NCI-H510A (cell line): Measurements from ENCODE around the gene ARVCF.

Experiments
- DNase-seq: peaks from one replicate; lab custom pipeline; 2025; lab: John Stamatoyannopoulos, UW

Gene ARVCF

DNA sequence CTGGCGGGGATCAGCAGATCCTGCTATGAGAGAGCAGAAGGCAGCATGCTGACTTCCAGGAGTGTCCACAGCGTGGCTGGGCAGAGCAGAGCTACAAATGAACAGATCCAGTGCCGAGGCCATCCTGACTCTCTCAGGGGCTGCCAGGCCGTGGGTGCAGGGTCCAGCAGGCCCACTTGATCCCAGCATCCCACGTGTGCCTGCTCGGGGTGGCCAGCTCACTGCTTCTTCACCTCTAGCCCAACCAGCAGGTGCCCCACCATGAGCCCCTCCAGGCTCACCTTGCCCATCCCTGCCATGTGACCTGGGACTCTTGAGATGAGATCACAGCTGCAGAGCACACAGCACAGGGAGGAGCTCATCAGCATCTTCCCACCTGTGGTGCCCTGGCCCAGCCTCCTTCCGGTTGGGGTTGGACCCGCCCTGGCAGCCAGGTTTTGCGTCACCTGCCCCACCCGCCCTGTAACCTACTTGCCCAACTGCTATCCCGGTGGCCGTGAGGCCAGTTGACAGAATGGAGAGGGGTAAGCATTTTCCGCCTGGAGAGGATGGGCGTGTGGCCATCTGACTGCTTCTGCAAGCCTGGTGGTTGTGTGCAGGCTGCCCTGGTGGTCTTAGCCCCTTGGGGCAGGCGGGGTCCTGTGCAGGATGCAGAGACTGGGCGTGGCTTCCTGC, 15.2 kb upstream of the ARVCF start:
- peak; percentile 73 for DNase-seq

DNA sequence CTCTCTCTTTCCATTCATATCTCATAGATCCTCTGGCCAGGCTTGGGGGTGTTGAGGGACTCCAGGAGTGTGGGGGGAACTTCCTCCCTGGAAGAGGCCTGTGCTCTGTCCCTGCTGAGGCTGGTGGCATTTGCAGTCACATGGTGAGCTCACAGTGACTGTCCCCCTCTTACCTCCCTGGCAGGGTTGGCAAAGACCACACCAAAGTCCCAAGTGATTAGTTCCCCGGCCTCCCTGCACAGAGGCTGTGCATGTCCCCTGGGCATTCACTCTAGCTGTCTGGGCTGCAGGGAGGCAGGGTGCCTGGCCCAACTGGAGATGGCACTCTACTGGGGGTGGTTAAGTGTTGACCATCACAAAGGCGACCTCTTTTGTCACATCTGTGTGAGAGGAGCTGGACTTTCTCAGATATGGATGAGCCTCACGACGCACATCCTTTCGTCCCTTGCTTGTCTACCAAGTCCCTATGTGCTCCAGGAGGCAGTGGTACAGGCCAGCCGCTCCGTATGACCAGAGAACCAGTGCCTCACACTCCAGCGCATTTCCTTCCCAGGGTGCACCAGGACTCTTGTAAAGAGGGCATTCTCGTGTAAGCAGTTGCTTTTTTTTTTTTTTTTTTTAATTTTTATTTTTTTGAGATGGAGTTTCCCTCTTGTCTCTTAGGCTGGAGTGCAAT, 13.1 kb upstream of the ARVCF start:
- DNase-seq: no peak

DNA sequence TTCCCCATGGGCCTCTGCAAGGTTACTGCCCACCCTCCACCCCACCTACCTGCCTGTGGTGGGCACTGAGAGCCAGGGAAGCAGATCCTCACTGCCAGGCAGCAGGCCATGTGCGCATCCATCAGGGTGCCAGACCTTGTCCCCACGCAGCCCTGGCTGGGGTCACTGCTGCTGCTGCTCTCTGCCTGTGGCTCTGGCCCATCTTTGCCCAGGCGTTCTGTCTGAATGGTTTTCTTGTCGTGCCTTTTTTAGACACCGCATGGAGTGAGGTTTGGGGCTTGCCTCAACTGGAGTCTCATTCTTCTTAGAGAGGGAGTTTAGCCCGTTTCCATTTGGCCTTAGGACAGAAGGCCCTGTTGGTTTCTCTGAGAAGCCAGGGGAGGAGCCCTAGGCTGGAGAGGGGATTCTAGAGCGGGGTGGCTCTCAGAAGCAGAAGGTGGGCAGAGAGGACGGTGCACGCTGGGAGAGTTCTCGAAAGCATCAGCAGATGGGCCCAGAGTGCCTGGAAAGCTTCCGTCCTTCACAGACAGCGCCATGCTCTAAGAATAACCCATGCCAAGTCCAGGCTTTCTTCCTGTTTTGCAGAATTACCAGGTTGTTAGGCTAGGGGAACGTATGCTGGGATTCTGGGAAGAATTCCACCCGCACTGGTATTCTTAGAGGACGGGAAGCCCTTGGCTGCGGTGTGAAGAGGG, 12.4 kb upstream of the ARVCF start:
- no peak for DNase-seq

DNA sequence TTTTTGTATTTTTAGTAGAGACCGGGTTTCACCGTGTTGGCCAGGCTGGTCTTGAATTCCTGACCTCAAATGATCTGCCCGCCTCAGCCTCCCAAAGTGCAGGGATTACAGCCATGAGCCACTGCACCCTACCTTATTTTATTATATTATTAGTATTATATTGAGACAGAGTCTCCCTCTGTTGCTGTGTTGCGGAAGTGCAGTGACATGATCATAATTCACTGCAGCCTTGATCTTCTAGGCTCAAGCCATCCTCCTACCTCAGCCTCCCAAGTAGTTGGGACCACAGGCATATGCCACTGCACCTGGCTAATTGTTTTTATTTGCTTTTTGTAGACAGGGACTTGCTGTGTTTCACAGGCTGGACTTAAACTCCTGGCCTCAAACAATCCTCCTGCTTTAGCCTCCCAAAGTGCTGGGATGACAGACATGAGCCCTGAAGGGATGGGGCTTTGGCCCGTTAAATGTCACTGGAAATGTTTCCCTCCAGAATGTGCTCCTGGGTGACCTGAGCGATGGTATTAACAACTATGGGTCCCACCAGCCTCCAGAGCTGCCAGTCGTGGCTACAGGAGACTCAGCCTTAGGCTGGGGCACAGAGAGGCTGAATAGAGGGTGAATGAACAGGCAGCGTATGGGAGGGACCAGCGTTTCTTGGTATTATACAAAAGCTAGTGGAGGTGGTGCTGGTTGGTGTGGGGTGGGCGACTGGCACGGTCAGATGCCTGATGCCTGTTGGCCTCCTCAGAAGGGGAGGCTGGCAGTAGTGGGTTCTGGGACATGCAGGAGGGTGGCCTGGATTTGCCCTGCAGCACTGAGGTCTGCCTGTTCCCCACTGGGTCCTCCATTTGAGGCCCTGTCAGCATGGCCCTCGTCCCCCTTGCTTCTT, 11.6 kb upstream of the ARVCF start:
- no peak for DNase-seq

DNA sequence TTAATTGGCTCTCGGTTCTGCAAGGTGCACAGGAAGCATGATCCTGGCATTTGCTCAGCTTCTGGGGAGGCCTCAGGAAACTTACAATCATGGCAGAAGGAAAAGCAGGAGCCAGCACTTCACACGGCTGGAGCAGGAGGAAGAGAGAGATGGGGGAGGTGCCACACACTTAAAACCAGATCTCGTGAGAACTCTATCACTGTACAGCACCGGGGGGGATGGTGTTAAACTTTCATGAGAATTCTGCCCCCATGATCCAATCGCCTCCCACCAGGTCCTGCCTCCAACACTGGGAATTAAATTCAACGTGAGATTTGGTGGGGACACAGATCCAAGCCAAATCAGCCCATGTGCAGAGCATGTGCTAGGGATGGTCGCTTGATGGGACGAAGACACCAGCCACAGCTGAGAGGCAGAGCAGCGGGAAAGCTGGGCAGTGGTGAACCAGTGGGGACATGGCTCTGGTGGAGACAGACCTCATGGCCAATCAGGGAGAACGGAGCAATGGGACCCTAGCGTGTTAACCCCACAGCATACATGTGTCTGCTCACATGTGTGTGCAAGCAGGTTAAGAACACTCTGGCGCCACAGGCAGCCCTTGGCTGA, 10.5 kb upstream of the ARVCF start:
- no peak for DNase-seq

DNA sequence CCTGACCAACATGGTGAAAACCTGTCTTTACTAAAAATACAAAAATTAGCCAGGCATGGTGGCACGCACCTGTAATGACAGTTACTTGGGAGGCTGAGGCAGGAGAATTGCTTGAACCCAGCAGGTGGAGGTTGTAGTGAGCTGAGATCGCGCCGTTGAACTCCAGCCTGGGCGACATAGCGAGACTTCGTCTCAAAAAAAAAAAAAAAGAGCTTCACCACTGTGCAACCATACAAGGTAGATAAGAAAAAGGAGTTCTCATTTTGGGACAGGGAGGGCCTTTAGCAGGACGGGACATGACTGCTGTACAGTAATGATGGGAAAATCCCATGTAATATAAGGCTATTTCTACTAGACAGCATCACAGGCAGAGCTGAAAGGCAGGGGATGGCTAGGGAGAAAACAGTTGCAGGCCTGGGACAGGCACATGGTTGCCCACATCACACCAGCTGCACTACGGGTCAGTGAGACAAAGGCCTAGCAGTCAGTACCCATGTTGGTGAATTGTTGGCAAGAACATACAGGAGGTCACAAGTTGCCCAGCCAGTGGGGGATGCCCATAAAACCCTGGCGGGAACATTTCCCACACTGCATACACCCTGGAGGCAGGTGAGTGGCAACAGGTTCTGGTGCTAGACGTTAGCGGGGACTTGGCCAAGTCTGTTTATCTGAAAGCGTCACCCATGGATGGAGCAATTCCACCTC, 9.7 kb upstream of the ARVCF start:
- no peak for DNase-seq

DNA sequence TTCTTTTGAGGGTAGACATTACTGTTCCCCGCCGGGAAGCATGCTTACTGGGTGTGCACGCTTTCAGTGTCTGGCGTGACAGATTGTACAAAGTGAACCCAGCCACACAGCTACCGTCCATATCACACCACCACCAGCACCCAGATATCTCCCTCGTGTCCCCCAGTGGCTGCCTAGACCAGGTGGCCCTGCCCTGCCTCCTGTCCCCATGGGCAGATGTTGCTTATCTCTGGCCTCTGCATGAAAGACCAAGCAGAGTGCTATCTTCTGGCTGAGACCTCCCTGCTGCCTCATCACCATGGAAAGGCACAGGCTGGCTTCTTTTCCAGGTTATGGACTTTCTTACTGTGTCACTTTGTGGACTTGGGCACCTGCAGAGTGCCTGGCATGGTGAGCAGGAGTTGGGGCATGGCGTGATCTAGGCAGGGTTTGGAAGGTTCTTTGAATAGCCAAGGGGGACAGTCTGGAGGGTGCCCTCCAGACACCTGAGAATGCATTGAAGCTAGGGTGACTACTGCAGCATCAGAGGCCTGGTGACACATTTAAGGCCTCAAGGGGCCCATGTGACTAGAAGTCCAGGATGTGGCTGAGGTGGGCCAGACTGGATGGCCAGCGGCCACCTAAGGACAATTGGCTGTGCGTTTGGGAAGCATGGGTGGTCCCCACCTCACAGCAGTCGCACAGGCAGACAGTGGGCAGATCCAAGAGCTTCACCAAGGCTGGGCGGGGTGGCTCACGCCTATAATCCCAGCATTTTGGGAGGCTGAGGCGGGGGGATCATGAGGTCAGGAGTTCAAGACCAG, 9.0 kb upstream of the ARVCF start:
- no peak for DNase-seq

DNA sequence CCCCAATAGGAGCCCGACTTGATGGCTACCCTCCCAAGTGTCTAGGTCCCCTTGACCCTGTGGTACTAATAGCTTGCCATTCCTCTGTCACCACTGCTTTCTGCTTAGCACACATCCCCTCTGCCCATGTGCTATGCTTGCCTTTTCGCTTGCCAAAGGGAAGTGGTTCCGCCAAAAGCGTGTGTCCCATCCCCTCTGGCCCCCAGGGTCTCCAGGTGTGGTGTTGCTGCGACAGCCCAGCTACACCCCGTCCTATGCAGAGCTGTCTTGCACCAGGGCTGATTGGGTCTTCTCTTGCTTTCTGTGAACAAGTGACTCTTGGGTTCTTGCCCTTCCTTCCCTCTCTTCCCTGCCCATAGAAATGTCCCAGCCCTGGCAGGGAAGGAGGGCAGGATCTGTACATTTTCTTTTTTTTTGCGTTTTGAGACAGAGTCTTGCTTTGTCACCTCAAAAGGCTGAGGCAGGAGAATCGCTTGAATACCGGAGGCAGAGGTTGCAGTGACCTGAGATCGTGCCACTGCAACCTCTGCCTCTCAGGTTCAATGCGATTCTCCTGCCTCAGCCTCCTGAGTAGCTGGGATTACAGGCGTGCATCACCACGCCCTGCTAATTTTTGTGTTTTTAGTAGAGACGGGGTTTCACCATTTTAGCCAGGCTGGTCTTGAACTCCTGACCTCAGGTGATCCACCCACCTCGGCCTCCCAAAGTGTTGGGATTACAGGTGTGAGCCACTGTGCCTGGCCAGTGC, 8.2 kb upstream of the ARVCF start:
- no peak for DNase-seq

DNA sequence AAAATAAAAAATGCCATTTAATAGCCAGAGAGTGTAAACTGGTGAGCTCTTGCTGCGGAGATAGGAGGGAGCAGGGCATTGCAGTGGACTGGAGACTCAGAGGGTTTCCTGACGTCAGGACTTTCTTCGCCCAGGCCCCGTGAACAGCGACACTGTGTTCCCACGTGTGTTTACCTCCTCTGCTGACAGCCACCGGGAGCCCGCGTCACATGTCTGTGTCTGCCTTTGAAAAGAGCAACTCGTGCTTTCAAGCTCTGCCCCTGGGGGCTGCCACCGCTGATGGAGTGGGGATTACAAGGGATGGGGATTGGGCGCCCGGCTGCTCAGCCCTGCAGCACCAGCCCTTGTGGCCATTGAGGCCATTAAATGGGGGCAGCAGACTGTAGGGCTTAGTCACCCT, 7.6 kb upstream of the ARVCF start:
- DNase-seq: no peak

DNA sequence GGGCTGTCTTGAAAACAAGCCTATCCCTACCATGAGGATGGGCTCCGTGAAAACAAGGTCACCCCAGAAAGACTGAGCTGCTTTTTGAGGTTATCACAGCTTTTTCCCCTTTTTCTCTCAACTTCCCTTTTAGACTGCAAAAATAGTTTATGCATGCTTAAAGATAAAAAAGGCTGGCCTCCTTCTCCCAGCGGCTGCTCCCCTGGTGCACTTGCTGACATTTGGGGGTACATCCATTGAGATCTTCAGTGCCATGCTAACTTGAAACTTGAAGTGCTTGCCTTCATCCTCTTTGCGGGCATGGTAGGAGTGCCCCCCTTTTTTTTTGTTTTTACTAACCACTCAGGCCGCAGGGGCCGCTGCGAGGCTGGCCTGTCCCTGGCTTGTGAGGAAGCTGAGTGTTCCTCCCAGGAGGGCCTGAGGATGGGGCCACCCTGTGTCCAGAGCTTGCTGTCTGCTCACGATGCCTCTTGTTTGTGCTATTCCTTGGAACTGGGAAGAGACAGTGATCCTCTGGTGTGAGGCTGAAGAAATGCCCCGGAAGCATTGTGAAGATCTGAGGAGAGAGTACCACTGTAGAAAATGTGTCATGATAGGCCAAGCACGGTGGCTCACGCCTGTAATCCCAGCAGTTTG, 6.5 kb upstream of the ARVCF start:
- no peak for DNase-seq

DNA sequence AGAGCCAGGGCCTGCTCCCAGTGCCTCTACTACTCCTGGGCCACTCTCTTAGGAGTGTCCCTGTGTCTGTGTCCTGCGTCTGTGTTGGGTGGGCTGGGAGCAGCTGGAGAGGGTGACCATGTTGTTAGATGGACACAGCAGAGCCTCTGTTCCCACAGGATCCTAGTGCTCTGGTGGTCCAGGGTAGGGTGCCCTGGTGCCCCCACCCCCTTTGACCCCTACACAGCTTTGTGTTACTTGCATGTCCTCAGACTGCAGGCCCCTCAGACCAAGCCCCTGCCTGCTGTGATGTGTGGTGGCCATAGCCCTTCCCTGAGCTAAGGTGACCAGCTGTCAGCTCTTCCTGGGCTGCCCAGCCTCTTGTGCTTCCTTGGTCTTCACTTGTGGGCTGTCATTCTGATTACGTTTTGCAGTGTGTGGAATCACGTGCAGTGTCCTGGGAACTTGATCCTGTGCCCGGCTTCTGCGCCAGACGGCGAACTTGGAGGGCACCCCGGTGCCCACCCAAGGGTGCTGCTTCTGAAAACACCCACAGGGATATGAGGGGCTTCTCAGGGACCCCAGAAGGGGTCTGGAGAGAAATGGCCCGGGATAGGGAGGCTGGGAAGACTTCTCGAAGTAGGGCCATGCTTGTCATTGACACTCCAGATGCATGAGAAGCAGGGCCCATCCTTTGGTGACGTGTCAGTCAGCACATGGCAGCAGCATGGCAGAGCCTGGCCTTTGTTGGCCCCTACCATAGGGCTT, 5.8 kb upstream of the ARVCF start:
- no peak for DNase-seq

DNA sequence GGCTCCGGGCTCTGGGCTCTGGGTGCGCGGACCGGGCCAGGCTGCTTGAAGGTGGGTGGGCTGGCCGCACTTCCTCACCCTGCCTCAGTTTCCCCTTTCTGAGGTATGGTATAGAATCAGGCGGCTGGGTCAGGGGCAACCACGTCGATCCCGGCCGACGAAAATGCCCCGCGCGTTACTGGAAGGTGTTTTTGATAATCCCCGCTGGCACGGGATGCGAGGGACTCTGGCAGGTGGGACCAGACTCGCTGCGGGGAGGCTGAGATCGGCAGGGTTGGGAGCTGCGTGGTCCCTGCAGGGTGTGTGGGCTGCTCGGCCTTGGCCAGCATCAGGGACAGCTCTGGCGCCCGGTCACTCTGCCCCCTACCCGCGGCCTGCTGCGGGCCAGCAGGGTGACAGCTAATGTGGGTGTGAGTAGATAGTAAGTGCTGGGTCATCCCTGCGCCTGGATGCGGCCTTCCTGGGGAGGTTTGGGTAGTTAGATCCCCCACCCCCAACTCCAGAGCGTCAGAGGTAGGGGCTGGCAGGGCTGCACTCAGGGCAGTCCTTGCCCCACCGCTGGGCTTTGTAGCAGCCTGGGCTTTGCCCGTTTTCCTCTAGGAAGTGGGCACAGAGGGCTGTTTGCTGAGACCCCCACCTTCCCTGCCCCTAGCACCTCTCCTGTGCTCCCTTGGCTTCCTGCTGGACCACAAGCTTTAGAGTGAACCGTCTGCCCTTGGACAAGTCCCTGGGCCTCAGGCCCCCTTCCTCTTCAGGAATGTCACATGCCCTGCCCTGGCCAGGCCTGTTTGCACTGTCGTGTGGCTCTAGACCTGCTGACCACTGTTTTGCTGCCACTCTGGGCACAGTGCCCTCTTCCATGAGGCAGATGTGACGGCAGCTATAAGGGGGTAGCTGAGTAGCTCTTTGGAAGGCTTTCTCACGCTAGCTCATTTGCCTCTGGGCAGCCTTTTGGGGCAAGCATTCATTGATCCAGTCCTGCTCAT, 4.9 kb upstream of the ARVCF start:
- DNase-seq: no peak

DNA sequence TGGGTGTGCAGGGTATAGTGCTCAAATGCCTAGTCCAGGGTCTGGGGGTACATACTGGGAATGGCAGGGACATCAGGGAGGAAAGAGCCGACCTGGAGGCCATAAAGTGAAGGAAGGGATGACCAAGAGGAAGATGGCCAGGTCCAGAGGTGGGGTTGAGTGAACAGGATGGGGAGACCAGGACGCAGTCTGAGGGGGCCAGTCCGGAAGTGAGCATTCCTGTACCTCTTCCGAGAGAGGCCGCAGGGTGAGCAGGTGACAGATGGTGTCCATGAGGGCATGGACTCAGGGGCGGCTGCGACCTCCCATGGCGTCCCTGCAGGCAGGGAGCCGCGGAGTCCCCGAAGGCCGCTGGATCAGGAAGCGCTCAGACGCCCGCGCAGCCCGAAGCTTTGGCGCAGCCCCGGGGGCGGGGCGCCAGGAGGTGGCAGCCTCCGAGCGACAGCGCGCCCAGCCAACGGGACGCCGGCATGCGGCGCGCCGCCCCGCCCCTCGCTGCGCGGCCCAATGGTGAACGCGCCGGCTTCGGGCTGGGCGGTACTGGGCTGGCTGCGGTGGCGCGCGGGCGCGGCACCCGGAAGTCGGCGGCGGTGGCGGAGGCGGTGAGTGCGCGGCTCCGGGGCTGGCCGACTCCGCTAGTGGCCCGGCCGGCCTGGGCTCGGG, 4.0 kb upstream of the ARVCF start, which contains the start of gene TANGO2:
TSS of gene TANGO2 (plus strand) at position 578 of the 663 bp plus-strand sequence. CDS start 15,689 bp downstream, outside the sequence.
- DNase-seq: peak; percentile 69

DNA sequence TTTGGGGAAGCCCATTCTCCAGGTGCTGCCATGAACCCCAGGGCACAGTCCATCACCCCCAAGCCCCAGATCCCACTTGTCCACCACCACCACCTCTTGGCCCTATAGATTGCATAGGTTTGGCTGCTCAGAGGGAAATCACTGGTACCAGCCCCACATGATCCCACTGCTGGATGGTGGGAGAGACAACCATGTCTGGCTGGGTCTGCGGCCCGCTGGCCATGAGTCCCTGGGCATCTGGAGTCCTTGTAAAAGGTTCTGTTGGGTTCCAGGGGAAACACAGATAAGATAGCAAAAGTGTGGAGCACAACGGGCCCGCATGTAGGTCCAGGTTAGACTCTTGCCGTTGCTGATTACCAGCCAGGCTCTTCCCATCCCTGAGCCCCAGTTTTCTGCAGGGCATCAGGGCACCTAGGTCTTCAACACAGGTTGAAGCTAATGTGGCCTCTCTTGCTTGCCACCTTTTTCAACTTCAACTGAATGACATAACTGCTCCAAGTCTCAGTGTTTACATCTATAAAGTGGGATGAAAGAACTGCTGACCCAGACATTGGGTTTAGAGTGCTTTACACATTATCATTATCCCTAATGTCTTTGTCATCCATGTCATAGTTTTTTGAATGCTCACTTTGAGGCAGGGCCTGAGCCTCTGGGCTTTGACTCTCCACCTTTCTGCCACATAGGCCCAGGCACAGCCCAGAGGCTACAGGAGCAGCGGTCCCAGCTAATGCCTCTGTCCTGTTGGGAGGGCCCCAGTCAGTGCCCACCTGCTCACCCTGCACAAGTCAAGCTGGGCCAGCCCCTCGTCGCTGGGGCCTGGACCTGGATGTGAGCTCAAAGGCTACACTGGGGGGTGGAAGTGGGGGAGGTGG, 3.3 kb upstream of the ARVCF start:
- DNase-seq: no peak

DNA sequence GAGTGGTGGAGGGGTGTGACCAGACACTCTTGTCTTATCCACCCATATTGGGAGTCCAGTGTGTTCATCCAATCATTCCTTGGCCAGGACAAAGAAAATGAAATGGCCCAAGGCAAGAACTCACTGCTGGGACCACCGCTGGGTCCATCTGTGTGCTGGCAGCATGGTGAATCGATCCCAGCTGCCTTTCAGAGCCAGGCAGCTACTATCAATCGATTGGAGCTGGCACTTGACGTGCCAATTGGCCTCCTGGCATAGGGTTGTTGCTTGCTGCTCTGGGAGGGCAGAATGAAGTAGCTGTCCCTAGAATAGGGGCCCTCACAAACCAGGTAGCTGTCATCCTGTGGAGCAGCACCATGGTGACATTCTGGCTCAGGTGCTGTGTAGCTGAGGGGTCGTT, 1.4 kb upstream of the ARVCF start:
- no peak for DNase-seq

DNA sequence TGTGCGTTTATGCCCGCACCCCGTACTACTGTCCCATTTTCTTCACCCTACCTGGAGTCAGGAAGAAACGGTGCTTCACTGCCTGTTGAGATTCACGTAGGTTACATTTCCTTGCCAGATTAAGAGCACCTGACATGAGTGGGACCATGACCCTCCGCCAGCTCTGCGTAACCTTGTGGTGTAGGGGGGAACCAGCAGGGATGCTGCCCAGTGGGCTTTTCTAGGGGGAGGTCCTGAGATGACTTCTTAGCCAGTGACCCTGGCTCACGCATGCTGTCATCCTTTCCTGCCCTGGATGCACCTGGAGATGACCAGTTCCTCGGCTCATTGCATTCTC, 967 bp upstream of the ARVCF start:
- DNase-seq: no peak
